T1000 (cell line): ENCODE measurements around the gene HOXC9.

Source experiments
- DNase-seq: peaks from one replicate; lab custom pipeline; 2025; ENCODE audit warnings: mixed read lengths; lab: John Stamatoyannopoulos, UW

Gene HOXC9

DNA sequence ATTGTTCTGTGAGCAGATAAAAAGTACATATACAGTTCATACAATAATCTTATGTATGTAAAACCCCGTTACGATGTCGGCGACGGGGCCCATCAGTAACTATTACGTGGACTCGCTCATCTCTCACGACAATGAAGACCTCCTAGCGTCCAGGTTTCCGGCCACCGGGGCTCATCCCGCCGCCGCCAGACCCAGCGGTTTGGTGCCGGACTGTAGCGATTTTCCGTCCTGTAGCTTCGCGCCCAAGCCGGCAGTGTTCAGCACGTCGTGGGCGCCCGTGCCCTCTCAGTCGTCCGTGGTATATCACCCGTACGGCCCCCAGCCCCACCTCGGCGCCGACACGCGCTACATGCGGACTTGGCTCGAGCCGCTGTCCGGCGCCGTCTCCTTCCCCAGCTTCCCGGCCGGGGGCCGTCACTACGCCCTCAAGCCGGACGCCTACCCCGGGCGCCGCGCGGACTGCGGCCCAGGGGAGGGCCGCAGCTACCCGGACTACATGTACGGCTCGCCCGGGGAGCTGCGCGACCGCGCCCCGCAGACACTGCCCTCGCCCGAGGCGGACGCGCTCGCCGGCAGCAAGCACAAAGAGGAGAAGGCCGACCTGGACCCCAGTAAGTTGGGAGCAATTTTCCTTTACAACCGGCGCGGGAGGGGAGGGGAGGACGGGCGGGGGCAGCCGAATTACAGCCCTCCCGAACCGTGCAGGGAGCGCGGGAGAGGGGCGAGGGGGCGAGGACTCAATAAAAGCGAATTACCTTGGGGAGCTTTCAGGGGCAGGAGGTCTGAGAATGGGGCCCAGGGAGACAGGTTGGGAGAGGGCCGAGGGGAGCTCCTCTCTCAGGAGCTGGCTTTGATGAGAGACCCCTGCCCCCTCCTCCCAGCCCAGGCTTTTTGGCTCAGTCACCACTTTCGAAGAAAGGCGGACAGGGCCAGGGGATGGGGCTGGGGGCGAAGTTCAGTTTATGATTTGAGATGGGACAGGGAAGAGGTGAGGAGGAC is at the start of gene HOXC9:
HOXC9 (plus strand) TSS at position 46 of the 999 bp plus-strand sequence; CDS start at position 74, 28 bp downstream.
- DNase-seq, result no peak

DNA sequence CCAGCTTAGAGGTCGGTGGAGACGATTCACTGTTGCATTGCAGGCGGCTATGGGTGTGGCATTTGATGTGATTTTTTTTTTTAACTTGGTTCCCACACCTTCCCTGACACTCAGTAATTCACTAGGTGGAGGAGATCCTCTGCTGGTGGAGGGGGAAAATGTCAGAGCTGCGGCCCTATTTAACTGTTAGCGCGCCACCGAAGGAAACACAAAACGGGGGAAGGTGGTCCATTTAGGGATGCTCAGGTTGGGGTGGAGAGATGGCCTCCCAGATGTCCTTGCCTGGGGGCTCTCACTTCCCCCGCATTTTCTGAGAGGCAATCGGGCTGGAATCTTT is 49.6 kb upstream of the HOXC9 start:
- DNase-seq, result no peak

DNA sequence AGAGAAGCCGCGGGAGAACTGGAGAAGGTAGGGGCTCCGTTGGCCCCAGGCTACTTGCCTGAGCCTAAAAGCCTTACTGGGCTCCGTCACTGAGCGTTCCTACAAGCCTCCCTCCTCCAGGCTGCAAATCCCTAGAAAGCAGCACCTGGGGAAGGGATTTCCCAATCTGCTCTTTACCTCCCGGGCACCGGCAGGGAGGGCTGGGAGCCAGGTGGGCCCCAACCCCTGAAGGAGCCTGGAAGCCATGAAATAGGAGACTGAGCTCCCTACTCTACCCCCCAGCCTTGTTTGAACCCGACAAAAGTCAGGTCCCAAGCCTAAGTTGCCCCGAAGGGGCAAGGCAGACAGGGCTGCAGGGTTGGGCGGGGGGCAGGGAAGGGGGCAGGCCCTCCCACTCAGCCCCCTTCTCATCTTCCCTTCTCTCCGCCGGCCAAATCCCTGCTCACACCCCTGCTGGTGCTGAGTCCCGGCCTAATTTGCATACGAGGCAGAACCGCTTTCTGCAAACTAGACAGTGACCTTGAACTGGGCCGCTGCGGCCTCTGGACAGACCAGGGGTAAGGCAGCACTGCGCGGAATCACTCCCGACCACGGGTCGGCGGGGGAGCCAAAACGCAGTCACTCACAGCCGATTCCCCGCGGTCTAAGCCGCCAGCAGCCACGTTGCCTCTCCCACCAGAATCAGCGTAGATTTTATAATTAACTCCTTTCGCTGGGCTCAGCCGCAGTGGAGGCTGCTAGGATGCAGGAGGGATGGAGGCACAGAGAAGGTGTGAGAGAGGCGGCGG is 49.0 kb upstream of the HOXC9 start:
- DNase-seq, result no peak

DNA sequence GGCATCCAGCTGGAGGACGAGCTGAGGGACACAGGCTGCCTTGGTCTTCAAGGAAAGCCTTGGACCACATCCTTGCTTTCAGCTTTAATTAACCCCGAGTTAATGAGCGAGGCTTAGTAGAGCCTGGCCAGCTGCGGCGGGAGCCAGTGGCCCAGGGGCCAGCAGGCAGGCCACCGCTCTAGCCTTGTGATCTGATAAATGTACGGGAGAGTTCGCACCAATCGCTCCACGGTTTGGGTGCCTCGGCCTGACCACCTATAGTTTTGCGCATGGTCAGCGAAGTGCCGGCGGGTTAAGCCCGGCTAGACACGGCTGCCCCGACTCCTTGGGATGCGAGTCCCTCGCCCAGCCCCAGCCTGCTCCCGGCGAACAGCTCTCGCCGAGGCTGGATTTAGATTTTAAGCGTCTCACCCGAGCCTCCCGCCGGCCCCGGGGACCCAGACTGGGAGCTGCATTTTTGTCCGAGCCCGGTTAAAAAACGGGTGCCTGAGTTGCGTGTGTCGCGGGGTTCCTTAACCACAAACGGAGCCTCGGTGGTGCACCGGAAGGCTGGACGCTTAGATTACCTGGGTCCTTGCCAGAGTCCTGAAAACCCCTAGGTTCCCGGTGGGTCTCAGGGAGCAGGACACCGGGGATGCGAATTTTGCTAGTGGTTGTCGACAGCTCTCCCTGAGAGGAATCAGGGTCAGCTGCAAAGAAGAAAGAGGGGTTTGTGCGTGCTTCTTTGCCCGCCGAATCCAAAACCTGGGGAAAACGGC is 48.2 kb upstream of the HOXC9 start:
- no peak for DNase-seq

DNA sequence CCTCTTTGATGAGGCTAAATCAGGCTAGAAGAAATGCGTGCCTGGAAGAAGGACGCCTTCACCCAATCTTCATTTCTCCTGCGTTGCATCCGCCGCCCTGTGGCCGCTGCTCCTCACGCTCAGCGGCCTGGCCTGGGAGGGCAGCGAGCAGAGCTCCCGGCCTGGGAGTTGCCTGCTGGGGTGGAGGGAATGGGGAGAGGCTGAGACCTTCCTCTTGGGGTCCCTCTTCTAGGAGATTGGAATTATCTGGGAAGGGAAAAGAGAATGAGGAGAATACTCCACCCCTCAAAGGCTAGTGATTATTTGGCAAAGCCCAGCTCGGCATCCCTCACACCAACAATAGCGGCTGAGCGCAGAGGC is 47.6 kb upstream of the HOXC9 start:
- DNase-seq, result no peak

DNA sequence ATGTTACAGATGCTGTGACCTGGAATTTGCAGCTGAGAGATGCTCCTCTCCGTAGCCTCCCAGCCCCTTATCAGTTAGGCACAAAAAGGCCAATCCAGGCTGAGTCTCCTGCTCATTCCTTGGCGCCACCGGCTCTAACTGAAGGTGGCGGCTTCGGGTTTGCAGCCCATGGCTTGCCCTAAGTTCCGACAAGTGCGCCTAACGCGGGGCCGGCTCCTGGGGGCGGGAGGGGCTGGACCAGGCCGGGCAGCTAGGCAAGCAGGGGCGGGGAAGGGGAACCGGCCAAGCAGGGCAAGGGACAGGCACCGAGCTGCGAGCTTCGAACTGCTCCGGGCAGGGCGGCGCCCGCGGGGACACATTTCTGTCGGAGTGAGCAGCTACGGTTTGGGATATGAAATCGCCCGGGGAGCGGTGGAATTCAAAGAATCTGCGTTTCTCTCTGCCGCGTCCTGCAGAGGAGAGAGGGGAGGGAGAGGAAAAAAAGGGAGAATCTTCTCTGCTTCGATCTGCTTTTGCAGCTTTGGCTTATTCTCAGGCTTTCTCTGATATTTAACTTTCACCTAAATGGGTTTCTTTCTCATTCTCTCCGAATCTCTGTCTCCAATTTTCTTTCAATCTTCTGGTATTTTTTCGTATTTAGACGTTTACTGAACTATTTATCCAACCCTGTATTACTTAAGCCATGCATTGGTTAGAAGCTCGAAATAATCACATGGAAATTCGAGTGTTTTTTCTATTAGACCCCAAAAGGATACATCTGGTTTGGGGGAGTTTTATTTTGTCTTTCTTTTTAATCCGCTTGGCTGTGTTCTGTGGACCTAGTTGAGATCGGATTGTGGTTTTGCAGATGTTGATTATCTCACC is 46.9 kb upstream of the HOXC9 start:
- no peak for DNase-seq

DNA sequence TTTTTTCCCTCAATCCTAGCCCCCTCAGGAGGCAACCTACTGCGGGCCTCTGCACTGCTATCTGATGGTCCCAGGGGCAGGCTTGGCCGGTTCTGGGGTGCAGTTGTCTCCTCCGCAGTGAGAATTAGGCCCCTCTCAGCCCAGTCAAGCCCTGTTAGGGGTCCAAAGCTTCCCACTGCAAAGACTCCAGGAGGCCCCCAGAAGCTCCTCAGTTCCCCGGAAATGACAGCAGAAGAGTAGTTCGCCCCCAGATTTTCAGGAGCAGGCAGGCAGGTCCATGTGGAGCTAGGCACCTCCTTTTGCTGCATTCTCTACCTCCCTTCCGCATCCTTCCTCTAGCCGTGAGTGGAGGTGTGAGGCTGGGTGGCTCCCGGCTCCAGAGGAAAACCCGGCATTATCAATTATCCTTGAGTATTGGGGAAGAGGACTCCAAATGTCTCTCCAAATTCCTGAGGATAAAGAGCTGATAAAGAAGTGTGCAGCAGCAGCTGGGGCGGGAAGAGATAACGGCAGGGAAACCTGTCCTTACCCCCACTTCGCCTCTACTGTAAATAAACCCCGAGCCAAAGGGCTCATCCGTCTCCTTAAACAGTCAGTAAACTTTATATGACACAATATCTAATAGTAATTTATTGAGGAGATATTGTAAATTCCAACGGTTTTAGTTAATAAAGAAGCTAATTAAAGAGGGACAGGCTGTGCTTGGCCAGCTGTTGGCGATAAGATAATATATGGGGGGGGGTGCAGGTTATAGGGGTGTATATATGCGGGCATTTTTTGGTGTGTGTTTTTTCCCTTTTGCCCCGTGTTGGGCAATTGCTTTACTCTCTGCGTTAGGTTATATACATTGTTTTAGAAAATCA is 45.9 kb upstream of the HOXC9 start:
- no peak for DNase-seq

DNA sequence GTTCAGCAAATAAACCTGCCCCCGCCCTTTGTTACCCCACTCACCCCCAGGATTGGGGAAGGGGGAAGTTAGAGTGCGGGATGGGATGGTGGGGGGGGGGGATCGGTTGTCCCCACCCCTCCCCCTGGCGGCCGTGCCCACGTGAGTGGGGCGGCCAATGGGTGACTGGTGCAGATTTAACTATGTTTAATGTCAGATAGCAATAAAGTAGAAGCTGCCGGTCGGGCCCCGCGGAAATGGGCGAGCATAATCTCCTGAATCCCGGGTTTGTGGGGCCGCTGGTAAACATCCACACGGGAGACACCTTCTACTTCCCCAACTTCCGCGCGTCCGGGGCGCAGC is 45.3 kb upstream of the HOXC9 start, which contains the start of gene HOXC12:
HOXC12 (plus strand) TSS at position 210 of the 342 bp plus-strand sequence; CDS start at position 237, 27 bp downstream.
- no peak for DNase-seq

DNA sequence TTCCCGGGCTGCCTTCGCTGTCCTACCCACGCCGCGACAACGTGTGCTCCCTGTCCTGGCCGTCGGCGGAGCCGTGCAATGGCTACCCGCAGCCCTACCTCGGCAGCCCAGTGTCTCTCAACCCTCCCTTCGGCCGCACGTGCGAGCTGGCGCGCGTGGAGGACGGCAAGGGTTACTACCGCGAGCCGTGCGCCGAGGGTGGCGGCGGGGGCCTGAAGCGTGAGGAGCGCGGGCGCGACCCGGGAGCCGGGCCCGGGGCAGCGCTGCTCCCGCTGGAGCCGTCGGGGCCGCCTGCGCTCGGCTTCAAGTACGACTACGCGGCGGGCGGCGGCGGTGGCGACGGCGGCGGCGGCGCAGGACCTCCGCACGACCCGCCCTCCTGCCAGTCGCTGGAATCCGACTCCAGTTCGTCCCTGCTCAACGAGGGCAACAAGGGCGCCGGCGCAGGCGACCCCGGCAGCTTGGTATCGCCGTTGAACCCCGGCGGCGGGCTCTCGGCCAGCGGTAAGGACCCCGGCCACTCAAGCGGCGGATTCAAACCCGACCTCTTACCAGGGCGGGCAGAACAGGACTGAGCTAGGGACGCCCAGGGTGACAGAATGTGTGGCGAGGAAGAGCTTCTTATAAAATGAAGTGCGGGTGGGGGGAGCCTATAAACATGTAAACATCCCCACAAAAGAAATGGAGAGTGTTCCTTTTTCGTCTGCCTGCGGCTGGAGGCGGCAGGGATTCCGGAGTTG is 44.8 kb upstream of the HOXC9 start:
- DNase-seq, result no peak

DNA sequence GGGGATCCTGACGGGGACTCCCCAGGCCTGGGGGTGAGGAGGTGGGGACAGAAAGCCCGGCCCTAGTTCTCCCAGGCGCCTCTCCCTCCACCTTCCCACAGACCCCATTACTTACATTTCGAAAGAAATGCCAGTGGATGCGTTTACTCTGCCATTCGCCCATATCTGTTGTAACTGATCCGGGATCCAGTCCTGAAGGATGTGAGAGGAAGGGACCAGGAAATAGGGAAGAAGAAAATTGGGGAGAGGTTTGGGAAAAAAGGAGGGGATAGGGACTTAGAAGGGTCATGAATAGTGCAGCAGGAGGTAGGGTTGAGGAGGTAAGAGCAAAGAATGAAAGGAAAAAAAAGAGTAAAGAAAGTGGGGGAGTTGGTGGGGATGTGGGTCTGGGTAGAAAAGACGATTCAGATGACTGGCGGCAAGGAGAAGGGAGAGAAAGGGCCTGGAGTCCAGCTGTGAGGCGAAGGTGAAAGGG is 44.1 kb upstream of the HOXC9 start:
- DNase-seq, result no peak

DNA sequence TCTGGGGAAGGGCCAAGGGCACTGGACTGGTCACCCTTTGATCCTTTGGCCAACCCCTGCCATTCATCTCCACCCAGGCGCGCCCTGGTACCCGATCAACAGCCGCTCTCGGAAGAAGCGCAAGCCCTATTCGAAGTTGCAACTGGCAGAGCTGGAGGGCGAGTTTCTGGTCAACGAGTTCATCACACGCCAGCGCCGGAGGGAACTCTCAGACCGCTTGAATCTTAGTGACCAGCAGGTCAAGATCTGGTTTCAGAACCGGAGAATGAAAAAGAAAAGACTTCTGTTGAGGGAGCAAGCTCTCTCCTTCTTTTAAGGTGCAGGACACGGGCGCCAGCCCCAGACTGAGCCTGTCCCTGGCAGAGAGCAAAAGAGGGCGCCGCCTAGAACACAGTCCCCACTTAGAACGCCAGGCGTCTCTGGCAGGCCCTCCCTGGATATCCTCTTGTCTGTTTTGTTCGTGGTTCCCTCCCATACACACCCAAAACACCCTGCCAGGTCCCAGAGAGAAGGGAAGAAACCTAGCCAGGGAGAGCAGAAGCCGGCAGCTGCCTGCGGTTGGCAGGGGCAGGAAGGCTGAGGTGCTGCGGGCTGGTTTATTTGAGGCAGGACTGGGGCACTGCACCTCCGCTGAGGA is 43.6 kb upstream of the HOXC9 start:
- no peak for DNase-seq

DNA sequence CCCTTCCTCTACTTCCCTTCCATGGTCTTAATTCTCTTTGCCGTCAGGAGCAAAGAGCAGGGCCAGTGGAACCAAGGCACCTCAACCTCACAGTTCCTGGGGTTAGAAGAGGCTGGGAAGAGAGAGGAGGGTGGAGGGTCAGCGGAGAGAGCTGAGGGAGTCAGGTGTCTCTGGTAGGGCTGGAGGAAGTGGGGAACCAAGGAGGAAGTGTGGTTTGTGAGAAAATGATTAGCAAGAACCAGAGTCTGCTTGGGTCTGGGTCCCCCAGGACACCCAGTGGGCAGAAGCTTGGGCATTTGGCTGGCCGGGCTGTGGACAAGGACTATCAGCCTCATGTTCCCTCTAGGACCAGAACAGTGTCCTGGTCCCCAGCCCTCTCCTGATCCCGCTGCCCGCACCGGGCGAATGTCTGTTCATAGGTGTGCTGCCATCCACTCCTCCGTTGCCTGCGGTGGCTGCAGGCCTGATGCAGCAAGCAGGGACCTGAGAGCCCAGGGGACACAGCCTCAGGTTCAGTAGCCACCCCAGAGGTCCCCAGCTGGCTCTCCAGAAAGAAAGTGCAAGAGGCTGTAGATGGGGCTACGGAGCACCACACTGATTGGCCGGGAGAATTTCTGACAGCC is 42.9 kb upstream of the HOXC9 start:
- no peak for DNase-seq

DNA sequence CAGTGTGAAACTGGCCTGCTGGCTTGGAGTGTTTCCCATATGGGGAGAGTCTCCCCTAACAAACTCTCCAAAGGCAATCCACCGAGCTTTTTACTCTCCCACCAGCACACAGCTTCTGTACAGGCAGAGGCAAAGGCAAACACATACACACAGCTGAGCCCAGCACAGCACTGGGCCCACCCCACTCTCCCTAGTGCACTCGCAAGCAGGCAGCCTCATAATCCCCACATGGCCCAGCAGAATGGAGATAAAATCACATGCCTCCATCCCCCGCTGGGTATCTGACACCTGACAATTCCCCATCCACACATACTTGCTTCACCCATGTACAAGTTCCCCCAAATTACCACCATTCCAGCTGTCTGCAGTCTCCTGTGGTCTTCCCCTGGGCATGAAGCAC is 41.8 kb upstream of the HOXC9 start:
- no peak for DNase-seq

DNA sequence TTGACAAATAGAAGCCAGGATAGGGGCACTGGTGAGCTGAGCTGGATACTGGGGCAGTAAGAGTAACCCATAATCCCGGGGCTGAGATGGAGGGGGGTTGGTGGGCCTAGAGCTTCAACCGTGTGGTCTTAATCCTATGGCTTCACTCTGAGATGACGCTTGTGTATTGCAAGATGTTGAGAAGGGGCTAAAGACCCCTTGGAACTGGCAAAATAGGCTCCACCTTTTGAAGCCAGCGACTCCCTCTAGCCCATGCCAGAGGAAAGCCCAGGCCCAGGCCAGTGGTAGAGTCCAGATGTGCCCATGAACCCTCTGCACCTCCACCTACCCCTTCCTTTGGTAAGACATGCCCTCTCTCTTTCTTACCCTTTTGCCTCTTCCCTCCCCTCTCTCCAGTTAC is 40.6 kb upstream of the HOXC9 start:
- no peak for DNase-seq

DNA sequence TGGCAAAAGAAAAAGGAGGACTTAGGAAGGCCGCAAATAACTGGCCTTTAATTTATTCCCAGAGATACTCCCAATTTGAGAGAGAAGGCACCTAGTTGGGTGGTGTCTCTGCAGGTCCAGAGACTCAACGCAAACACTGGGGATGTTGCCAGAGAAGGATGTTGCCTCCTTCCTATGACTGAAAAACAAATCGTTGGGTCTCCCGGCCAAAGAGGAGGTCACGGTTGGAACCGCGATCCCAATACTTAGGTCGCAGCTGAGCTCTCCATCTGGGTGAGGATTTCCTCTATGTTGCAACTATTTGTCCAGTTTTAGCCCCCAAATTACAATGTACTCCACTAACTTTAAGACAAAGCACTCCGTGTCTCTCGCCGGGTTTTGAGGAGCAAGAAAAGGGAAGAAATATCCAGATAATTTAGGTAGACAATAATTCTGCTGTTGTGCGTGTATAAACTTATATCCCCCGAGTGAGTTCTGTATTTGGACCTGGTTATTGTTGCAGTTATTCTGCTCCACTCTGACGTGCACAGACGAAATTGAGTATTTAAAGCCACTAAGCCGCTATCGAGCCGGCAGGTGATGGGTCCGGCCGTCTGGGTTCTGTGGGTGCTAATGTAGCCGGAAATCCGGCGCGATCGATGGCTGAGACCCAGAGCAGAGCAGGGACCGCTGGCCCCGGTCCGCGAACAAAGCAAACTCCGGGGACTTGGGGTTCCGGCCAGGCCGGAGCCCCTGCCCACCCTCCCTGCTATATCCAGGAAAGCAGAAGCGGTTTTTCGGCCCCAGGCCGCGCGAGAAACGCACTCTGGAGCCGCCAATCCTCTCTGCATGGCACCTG is 39.6 kb upstream of the HOXC9 start:
- DNase-seq, result no peak

DNA sequence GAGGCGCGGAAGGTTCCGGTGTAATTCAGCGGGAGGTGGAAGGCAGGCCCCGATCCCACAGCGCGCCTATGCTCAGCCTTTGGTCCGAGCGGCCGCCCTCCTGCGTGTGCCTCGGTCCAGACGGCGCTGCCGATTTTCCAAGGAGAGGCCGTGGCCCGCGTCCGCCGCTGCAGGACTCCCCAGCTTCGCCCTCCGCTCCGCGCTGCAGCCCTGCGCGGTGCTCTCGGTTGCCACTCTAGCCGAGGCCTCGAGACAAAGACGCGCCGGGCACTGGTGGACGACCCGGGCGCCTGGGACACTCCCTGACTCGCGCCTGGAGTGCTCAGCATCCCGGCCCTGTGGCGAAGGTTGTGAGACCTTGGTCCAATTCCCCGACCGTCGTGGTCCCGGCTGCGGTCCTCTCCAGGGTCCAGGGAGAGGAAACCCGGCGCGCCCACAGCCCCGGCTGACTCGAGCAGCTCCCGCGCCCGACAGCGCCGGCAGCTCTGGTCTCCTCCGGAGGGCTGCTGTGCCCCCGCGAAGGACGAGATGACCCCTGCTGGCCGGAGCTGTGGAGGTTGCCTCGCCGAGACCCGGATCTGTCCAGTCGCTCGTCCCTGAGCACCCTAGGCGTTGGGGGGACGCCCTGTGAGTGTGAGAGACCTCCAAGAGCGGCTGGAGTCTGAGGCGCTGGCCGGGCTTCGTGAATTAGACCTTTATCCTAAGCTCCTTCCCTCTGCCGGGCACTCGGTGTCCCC is 38.8 kb upstream of the HOXC9 start:
- DNase-seq, result no peak

DNA sequence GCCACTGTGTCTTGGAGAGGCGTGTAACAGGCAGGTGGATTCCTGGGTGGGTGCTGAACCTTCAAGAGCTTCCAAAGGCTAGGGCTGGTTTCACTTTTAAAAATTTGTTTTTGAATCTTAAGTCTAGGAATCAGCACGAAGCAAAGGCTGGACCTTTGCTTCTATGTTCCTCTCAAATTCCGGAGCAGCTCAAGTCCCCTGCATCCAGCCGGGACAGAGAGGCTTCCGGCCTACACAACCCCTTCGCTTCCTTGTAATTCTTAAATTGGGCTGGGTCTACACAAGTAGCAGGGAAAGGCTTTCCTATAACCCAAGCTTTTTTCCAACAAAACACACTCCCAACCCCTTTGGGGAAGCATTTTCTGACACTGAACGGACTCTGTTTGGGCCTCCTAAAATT is 37.0 kb upstream of the HOXC9 start:
- DNase-seq, result no peak
